Esophagus squamous epithelium (tissue), 4 donors: ENCODE data around the gene FAM193B.

ENCODE experiments used
- POLR2A ChIP-seq, 4 donors: fragments of 450-650 bp; IDR thresholded peaks; one replicate each; pipeline ENCODE4 v1.6.1; 2017; ENCODE audit warnings: antibody characterized with exemption in 4 of 4, mild to moderate bottlenecking in 4 of 4, moderate library complexity in 3 of 4
- TF ChIP-seq, protein P1 (sequence below), 6 experiments: fragments of 450-650 bp in 4 of 6; fragments of 200-600 bp in 2 of 6; sonication (generic) in 2 of 6; IDR thresholded peaks; one replicate each; pipeline ENCODE4 v1.5.1; 2016 to 2019; ENCODE audit warnings: antibody characterized with exemption in 6 of 6, mild to moderate bottlenecking in 4 of 6, moderate library complexity in 4 of 6

DNA sequence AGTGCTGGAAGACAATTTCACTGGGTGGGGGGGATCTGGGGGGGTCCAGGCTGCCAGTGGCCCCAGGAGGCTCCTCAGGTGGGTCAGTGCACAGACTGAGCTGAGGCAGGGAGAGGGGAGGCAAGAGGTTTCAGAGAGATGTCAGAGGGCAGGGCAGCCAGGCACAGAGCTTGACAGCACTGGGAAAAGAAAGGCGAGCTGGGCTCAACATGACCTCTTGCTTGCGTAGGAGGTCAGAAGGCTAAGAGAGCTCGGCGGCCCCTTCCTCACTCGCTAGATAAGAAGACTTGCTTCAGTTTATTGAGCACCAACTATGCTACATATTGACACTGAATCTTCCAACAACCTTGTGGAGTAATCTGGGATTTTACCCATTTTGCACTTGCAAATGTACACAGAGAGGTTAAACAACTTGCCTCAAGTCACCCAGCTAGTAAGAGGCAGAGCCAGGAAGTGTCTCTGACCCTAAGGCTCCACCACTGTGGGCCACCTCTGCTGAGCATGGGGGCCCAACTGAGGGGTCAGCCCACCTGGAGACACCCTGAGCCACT, 60.5 kb downstream of the FAM193B start:
- TF ChIP-seq, protein P1, sequence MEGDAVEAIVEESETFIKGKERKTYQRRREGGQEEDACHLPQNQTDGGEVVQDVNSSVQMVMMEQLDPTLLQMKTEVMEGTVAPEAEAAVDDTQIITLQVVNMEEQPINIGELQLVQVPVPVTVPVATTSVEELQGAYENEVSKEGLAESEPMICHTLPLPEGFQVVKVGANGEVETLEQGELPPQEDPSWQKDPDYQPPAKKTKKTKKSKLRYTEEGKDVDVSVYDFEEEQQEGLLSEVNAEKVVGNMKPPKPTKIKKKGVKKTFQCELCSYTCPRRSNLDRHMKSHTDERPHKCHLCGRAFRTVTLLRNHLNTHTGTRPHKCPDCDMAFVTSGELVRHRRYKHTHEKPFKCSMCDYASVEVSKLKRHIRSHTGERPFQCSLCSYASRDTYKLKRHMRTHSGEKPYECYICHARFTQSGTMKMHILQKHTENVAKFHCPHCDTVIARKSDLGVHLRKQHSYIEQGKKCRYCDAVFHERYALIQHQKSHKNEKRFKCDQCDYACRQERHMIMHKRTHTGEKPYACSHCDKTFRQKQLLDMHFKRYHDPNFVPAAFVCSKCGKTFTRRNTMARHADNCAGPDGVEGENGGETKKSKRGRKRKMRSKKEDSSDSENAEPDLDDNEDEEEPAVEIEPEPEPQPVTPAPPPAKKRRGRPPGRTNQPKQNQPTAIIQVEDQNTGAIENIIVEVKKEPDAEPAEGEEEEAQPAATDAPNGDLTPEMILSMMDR (IDR thresholded peaks at IDR 0.05): no peak
- no peak for TF ChIP-seq POLR2A (IDR thresholded peaks at IDR 0.05)
